SK-MEL-5 (cell line): ENCODE data around the gene COL6A2. TPM values are rescaled to one million over a fixed set of nuclear protein-coding genes. Genes with fewer than 3 reads are reported as not detected.
"Not testable (repeated sequence)": the region's sequence is repeated elsewhere in the genome, so short reads cannot be mapped to it uniquely, and the experiment has no call there.

Experiments
- DNase-seq: peaks from one replicate; pipeline ENCODE4 v3.0.0-alpha.2; 2016; ENCODE audit warnings: low read depth, low spot score
- in situ Hi-C: cut with HindIII; loops from 2 replicates; pipeline ENCODE4 v1.10.0; 2016; ENCODE audit warnings: low sequenced_read_pairs, high pct_unique_total_duplicates, low pct_unique_long_range_greater_than_20kb
- total RNA-seq: library from RNA; depleted of rRNA; stranded (reverse); fragments of >200 nt; shearing (Covaris generic); gene quantifications from 2 replicates; pipeline ENCODE4 v1.2.3, GENCODE V29; 2014

COL6A2 gene
- total RNA-seq, 1 experiment from 2014 or later, result 21.3 TPM

DNA sequence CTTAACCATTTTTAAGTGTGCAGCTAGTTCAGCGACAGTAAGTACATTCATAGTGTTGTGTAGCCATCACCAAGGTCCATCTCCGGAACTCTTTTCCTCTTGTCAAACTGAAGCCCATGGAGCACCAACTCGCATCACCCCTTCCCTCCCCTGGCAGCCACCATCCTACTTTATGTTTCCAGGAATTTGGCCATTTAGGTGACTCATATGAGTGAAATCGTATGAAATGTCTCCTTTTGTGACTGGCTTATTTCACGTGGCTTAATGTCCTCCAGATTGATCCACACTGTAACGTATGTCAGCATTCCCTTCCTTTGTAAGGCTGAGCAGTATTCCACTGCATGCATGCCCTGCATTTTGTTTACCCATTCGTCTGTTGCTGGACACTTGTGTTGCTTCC lies 2.5 kb downstream of the COL6A2 start:
- in situ Hi-C loops, result no loop called here
- no peak for DNase-seq

DNA sequence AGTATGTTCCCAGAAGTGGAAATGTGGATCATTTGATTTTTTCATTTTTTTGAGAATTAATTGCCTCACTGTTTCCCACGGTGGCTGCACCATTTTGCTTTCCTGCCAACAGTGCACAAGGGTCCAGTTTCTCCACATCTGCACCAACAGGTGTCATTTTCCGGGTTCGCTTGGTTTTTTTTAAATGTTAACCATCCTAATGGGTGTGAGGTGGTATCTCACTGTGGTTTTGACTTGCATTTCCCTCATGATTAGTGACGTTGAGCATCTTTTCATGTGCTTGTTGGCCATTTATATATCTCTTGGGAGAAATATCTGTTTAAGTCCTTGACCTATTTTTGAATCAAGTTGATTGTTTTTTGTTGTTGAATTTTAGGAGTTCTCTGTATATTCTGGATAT lies 3.0 kb downstream of the COL6A2 start:
- no peak for DNase-seq
- in situ Hi-C loops, result no loop called here

DNA sequence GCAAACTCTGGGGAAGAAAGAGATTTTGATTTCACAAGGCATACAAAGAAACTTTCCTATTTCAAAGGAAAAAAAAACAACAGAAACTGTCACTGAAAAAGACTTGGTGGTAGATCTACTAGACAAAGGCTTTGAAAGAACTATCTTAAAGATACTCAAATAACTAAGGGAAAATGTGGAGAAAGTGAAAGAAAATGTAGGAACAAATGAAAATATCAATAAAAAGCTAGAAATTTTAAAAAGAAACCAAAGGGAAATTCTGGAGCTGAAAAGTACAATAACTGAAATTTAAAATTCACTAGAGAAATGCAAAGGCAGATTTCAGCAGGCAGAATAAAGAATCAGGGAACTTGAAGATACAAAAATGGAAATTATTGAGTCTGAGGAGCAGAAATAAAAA lies 6.2 kb downstream of the COL6A2 start:
- no peak for DNase-seq
- in situ Hi-C loops, result no loop called here

DNA sequence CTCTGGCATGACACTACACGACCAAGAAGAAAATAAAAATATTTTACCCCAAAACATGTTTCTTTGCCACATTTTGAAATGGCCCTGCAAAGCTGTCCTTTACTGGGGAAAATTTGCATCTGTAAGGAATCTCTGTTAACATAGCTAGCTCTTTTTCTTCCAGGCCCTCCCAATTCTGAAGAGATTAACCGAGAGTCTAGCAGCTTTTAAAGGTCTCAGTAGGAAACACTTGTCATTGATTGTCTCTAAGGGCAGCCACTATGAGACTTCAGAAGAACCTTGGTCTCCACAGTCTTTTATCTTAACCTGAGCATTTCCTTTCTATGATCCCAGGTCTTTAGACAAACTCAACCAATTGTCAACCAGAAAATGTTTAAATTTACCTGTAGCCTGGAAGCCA lies 9.5 kb downstream of the COL6A2 start:
- DNase-seq, in situ Hi-C loops: not testable (repeated sequence)

DNA sequence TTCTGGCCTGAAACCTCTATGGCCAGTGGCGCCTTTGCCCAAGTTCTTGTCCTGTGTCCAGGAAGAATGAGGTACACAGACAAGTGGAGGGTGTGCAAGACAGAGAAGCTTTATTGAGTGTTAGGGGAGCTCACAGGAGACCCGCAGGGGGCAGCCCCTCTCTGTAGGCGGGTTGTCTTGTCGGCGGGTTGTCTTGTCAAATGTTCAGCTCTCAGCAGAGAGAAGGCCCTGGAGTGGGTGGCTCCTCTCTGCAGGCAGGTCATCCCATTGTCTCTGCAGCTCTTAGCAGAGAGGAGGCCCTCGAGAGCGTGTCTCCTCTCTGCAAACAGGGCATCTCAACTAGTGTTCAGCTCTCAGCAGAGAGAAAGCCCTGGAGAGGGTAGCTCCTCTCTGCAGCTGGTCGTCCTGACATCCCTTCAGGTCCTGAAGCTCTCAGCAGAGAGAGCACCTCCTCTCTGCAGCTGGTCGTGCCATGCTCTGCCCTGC lies 11.0 kb downstream of the COL6A2 start:
- in situ Hi-C loops, result no loop called here

DNA sequence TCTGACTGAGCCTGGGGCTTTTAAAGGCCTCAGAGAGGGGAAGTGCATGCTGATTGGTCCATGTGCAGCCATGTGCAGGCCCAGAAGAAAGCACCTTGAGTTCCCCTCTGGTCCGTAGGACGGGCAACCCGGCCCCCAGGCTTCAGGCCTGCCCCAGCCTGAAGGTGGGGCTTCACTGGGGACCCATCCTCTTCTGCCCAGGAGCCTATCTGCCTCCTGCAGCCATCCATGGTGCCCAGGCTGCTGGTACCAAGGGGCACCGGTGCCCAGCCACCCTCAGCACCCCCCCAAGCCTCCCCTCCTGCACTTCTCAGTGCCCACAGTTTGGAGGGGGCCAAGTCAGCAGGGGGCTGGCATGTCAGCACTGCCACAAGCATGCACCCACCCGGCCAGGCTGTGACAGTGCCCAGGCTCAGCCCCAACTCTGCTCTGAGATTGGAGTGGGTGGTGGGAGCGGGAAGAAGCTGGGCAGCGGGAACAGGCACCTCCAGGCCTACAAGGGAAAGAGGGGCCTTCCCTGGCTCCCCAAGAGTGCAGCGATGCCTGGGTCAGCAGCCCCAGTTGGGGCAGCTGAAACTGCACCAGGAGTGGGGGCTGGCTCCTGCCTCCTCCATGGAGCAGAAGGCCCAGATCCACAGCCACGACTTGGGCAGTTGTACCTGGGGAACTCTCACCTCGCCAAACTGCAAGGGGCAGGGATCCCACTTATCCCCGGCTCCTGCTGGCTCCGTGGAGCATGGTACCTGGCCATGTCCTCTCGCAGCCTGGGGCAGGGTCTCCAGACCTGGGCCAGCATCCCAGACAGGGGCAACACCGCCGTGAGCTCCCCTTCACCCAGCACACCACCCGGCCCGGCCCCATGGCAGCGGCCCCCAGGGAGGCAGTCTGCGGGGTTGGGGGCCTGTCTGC lies 11.7 kb downstream of the COL6A2 start:
- in situ Hi-C loops, result no loop called here
- DNase-seq, result no peak

More for the DNA sequence above, 11.0 kb downstream of the COL6A2 start:
- no peak for DNase-seq

DNA sequence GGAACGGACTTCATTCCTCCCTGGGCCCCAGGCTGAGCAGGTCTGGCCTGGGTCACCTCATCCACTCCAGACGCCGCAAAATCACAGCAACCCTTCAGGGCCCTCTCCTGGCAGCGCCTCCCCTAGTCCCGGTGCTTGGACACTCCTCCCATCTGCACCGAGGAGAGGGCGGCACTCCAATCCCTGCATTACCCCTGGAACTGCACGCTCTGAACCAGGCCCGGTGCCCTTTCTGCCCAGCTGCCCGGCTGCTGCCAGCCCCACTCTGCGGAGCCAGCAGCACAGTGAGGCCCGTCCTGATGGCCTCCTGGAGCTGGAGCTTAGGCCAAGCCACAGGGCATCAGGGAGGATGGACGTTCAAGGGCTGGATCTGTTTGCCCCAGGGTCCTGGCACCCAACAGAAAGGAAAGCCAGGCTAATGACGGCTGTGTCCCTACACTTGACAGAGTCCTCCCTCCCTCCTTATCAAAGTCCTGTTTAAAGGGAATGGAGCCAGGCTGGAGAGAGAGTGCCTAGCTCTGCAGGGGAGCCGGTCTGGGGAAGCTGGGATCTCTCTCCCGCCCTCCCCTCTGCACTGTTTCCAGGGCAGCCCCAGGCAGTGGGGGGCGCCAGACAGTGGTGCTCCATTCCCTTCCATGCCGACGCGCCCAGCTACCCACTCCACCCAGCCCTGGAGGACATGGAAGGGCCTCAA lies 12.7 kb downstream of the COL6A2 start:
- in situ Hi-C loops, result no loop called here
- DNase-seq, result no peak

DNA sequence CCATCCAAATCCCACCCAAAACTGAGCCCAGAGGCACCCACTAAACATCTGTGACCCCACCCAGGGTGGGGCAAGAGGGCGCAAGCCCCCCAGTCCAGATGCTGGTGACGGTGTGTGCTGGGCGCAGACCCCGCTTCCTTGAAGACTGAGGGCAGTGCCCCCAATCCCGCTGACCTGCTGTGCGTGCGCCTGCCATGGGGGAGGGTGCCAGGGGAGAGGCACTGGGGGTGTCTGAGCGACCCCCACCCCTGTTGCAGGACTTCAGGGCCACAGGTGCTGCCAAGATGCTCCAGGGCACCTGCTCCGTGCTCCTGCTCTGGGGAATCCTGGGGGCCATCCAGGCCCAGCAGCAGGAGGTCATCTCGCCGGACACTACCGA lies 13.3 kb downstream of the COL6A2 start:
- in situ Hi-C loops, result no loop called here
- DNase-seq, result no peak

DNA sequence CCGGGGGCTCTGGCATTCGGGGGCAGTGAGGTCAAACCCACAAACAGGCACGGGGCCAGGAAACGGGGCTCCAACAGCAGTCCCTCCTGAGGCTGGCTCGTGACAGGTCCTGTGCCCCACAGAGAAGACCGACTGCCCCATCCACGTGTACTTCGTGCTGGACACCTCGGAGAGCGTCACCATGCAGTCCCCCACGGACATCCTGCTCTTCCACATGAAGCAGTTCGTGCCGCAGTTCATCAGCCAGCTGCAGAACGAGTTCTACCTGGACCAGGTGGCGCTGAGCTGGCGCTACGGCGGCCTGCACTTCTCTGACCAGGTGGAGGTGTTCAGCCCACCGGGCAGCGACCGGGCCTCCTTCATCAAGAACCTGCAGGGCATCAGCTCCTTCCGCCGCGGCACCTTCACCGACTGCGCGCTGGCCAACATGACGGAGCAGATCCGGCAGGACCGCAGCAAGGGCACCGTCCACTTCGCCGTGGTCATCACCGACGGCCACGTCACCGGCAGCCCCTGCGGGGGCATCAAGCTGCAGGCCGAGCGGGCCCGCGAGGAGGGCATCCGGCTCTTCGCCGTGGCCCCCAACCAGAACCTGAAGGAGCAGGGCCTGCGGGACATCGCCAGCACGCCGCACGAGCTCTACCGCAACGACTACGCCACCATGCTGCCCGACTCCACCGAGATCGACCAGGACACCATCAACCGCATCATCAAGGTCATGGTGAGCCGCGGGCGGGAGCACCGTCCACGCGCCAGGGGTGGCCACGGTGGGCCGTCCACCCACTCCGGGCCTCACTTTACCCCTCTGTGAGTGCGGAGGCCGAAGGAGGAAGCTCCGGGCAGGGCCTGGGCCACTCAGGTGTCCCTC lies 14.2 kb downstream of the COL6A2 start:
- in situ Hi-C loops, result no loop called here
- no peak for DNase-seq

DNA sequence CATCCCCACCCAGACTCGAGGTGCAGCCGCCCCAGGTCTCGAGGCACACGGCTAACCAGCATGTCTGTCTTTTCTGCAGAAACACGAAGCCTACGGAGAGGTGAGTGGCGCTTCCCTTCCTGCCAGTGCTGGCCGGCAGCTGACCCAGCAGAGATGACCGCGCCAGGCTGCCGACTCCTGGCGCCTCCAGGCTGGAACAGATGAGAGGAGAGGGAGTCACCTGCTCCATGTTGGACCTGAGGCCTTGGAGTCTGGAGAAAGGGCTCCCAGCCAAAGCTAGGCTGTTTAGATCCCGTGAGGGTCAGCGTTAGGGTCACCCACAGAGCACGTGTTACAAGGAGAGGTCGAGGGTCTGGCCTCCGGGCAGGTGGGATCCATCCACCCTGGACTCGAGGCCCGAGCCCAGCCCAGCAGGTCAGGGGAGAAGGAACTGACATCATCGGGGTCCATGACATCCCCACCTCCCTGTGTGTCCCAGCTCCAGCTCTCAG lies 14.9 kb downstream of the COL6A2 start:
- no peak for DNase-seq

DNA sequence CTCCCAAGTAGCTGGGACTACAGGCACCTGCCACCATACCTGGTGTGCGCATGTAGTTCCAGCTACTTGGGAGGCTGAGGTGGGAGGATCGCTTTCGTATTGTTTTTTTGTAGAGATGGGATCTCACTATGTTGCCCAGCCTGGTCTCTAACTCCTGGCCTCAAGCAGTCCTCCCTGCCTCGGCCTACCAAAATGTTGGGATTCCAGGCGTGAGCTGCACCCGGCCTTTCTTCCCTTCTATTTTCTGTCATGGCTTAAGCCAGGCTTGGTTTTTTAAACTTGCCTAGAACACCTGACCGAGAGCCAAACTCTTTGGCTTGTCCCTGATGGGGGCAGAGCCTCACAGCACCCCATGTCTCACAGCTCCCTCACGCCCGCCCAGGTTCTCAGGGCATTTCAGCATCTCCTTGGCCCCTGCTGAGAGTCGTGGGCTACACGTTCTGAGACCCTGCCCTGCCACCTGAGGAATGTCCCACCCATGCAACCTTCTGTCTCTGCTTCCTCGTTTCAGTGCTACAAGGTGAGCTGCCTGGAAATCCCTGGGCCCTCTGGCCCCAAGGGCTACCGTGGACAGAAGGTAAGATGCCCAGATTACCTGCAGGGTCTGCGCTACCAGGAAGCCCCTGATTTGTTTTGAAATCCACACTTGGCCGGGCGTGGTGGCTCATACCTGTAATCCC lies 15.7 kb downstream of the COL6A2 start:
- in situ Hi-C loops, result no loop called here
- no peak for DNase-seq

More for the DNA sequence above, 14.9 kb downstream of the COL6A2 start:
- in situ Hi-C loops, result no loop called here

DNA sequence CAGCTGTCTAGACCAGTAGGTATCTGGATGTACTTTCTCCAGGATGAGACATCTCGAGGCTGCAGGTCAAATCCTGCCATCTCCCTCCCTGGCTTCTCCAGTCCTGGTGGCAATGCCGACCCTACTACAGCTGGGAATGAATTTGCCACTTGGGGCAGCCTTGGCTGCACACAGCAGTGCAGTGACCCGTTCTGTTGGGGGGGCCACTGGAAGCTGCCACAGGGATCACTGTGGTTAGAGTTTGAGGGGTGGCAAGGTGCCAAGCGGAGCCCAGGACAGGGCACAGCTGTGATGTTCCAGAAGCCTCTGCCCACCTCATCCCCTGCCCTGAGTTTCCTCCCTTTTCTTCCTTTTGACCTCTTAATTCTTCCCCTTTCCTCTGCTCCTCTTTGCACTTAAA lies 17.1 kb downstream of the COL6A2 start:
- in situ Hi-C loops, result no loop called here
- no peak for DNase-seq

DNA sequence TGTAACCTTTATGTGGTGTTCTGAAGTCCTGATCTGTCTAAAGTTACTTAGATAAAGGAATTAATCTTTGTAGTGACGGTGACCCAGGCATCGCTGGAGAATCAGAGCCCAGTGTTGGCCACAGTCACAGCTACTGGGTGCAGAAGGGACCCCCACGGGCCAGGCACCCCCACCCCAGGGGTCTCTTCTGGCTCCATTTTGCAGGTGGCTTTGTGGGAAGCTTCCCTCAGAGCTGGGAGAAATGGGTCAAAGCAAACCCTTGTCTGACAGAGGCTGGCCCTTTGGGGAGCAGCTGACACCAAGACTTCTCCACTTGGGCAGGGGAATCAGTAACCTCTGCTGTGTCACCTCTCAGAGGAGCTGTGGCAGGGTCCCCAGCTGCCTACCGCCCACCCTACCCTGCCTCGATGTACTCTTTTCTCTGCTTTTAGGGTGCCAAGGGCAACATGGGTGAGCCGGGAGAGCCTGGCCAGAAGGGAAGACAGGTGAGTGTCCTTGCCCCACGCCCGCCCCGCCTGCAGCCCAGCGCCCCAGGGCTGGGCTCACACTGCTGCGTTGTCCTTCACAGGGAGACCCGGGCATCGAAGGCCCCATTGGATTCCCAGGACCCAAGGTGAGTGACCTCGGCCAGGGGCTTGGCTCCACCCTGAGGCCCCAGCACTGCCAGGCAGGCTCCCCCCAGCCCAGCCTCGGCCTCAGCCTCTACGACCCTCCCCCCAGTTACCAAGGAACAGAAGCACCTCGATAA lies 17.7 kb downstream of the COL6A2 start:
- in situ Hi-C loops, result no loop called here
- no peak for DNase-seq

DNA sequence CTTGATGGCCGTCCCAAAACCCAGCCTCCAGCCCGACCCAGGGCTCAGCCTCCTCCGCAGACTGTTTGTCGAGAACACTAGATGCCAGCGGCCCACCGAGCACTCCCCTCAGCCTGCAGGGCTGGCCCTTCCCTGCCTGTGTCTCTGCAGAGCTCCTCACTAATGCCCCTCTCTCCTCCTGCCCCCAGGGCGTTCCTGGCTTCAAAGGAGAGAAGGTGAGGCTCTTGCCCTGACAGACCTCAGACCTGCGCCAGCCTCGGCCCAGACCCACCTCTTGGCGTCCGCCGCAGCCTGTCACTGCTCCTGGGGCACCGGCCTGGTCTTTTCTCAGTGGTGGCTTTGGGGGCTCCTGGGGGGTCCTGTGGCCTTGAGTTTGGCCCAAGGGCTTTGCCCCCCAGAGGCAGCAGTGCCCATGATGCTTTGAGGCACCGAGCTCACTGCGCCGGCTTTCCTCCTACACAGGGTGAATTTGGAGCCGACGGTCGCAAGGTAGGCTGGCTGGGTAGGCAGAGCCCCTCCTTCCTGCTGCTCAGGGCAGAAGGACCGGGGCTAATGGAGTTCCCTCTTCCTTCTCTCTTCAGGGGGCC lies 18.4 kb downstream of the COL6A2 start:
- in situ Hi-C loops, result no loop called here
- no peak for DNase-seq

DNA sequence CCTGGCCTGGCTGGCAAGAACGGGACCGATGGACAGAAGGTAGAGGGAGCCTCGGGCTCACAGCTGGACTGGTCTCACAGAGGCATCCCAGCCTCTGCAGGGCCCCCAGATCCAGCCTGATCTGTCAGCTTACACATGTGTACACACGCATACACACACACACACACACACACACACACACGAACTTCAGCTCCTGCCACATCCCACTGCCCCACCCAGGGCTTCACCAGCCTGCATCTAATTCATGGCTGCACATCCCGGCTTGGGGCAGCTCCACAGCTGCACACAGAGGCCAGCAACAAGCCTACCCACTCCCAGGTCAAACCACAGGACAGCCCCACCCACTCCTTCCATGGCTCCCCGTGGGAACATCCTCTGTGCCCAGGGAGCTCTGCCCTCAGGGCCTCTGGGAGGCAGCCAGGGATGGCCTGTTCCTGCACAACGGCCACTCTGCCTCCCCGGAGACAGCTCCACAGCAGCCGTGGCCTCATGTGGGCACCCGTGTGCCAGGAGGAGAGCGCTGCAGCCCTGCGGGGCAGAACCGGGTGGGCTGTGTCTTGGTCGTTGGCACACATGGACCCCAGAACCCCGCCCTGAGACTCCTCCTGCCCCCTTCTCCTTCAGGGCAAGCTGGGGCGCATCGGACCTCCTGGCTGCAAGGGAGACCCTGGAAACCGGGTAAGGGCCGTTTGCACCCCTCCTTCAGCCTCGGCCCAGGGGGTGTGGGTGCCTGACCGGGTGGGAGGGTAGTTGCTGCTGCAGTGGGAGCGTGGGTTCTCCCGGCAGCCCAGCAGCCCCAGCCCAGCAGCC lies 19.1 kb downstream of the COL6A2 start:
- DNase-seq, result no peak
- in situ Hi-C loops, result no loop called here
